Esophagus muscularis mucosa (tissue), 4 donors: ENCODE data around the gene GRID1. TPM values are rescaled to one million over a fixed set of nuclear protein-coding genes. Genes with fewer than 3 reads are reported as not detected.

Experiments
- DNase-seq: peaks from one replicate; pipeline ENCODE4 v3.0.0-alpha.2; 2017; ENCODE audit errors: extremely low spot score
- H3K27ac ChIP-seq, 4 donors: fragments of 200-600 bp; sonication (generic); replicated peaks in 1 of 4; 1 replicate in 3 of 4; 2 replicates in 1 of 4; pipeline ENCODE4 v1.5.1; 2016 to 2019; ENCODE audit warnings: mild to moderate bottlenecking in 1 of 4
- H3K27me3 ChIP-seq, 4 donors: fragments of 200-600 bp; sonication (generic); one replicate each; pipeline versions ENCODE4 v1.5.1 to v1.6.0; 2016 to 2019
- H3K36me3 ChIP-seq, 4 donors: fragments of 200-600 bp; sonication (generic); one replicate each; pipeline ENCODE4 v1.5.1; 2016 to 2019
- H3K4me1 ChIP-seq, 4 donors: fragments of 200-600 bp; sonication (generic); one replicate each; pipeline ENCODE4 v1.5.1; 2016 to 2019
- H3K4me3 ChIP-seq, 4 donors: fragments of 200-600 bp; sonication (generic); 1 replicate in 2 of 4; 2 replicates in 2 of 4; pipeline ENCODE4 v1.5.1; 2016 to 2019; ENCODE audit warnings: mild to moderate bottlenecking in 4 of 4, moderate library complexity in 1 of 4
- H3K9me3 ChIP-seq, 4 donors: fragments of 200-600 bp; sonication (generic); 1 replicate in 3 of 4; 2 replicates in 1 of 4; pipeline ENCODE4 v1.5.1; 2016 to 2019
- CTCF ChIP-seq, 3 experiments: fragments of 200-600 bp in 2 of 3; fragments of 450-650 bp in 1 of 3; sonication (generic) in 2 of 3; IDR thresholded peaks; one replicate each; pipeline ENCODE4 v1.5.1; 2017 to 2019; ENCODE audit warnings: antibody characterized with exemption in 3 of 3, mild to moderate bottlenecking in 2 of 3, moderate library complexity in 1 of 3
- EP300 ChIP-seq: sonication (generic); formaldehyde crosslinking; IDR thresholded peaks from one replicate; pipeline ENCODE4 v1.6.1; 2017; ENCODE audit warnings: antibody characterized with exemption
- POLR2A ChIP-seq: fragments of 450-650 bp; IDR thresholded peaks from one replicate; pipeline ENCODE4 v1.6.1; 2017; ENCODE audit warnings: antibody characterized with exemption, moderate library complexity, mild to moderate bottlenecking, low read depth
- POLR2AphosphoS5 ChIP-seq, 2 donors: sonication (generic); formaldehyde crosslinking; IDR thresholded peaks; one replicate each; pipeline ENCODE4 v1.6.1; 2017; ENCODE audit warnings: antibody characterized with exemption in 2 of 2
- WGBS: methylation state at CpG from one replicate; pipeline ENCODE4 v1.1.5; 2018; 5-methylcytosine and 5-hydroxymethylcytosine counted together
- intact Hi-C: fragments of 100-400 bp; cut with DNase I; formaldehyde crosslinking; loops from one replicate; pipeline ENCODE4 v1.15.1; 2023
- total RNA-seq, 4 donors: library from RNA; depleted of rRNA; stranded (reverse); fragments of >200 nt; gene quantifications; one replicate each; pipeline versions ENCODE4 v1.1.0 to v1.2.1, GENCODE V29; 2016

The GRID1 gene
- total RNA-seq, 4 donors from 2014 or later: under 0.01 to 1.3 (median 1.1) TPM

GRCh38 chr10:86022906-86023305, 343.7 kb downstream of the GRID1 start:
- 95% methylated on average over 3 of the region's 4 CpGs for WGBS
- H3K4me3 ChIP-seq: no peak overlapping the region
- no peaks in the 10 kb centered on the region for H3K36me3 ChIP-seq
- no peak for DNase-seq
- H3K27ac ChIP-seq: no peak overlapping the region
- H3K27me3 ChIP-seq: no peaks in the 10 kb centered on the region
- TF ChIP-seq POLR2AphosphoS5 (IDR thresholded peaks at IDR 0.05) (no peak), CTCF (IDR thresholded peaks at IDR 0.05) (no peak), EP300 (no peak), POLR2A (no peak)
- H3K4me1 ChIP-seq: peaks cover 0 to 12% (median 0%) of the 10 kb centered on the region in 4 donors
- intact Hi-C loops: no loop called here
- H3K9me3 ChIP-seq: no peaks in the 10 kb centered on the region

- H3K9me3 ChIP-seq: no peaks in the 10 kb centered on the region
- H3K27ac ChIP-seq: no peak overlapping the region
- intact Hi-C loops: no loop called here
- no peak overlapping the region for H3K4me3 ChIP-seq
- H3K4me1 ChIP-seq: peaks cover 0 to 15% (median 0%) of the 10 kb centered on the region in 4 donors
- H3K36me3 ChIP-seq: no peaks in the 10 kb centered on the region
- DNase-seq: no peak
- TF ChIP-seq POLR2AphosphoS5 (IDR thresholded peaks at IDR 0.05): no peak
- TF ChIP-seq EP300: no peak
- TF ChIP-seq POLR2A: no peak
- no peak for TF ChIP-seq CTCF (IDR thresholded peaks at IDR 0.05)
- H3K27me3 ChIP-seq: no peaks in the 10 kb centered on the region
- WGBS: 38% methylated on average over 1 of the region's 5 CpGs
Observed at GRCh38 chr10:86020134-86020533, 346.5 kb downstream of the GRID1 start.

GRCh38 chr10:86019141-86019540, 347.5 kb downstream of the GRID1 start:
- Histone ChIP-seq H3K4me3 (no peak overlapping the region), H3K27ac (no peak overlapping the region), H3K4me1 (peaks cover 0 to 10% (median 0%) of the 10 kb centered on the region in 4 donors), H3K27me3 (no peaks in the 10 kb centered on the region), H3K9me3 (no peaks in the 10 kb centered on the region), H3K36me3 (no peaks in the 10 kb centered on the region)
- TF ChIP-seq POLR2A: no peak
- no peak for TF ChIP-seq EP300
- TF ChIP-seq CTCF (IDR thresholded peaks at IDR 0.05): no peak
- no peak for TF ChIP-seq POLR2AphosphoS5 (IDR thresholded peaks at IDR 0.05)
- DNase-seq: no peak
- intact Hi-C loops: no loop called here
- WGBS: 100% methylated on average over 1 of the region's 4 CpGs

GRCh38 chr10:86018735-86019058, 347.9 kb downstream of the GRID1 start:
- no peaks in the 10 kb centered on the region for H3K36me3 ChIP-seq
- no peaks in the 10 kb centered on the region for H3K27me3 ChIP-seq
- H3K9me3 ChIP-seq: no peaks in the 10 kb centered on the region
- H3K4me3 ChIP-seq: no peak overlapping the region
- H3K27ac ChIP-seq: no peak overlapping the region
- intact Hi-C loops: no loop called here
- no CpG with 5 or more reads among the region's 1 CpG for WGBS
- no peak for DNase-seq
- TF ChIP-seq POLR2A (no peak), EP300 (no peak), CTCF (IDR thresholded peaks at IDR 0.05) (no peak), POLR2AphosphoS5 (IDR thresholded peaks at IDR 0.05) (no peak)
- H3K4me1 ChIP-seq: peaks cover 0 to 10% (median 0%) of the 10 kb centered on the region in 4 donors
